HG03097 (cell line): ENCODE data around the gene KCNB1.

Source experiments
- ATAC-seq: cut with Tn5 transposase; IDR thresholded peaks from one replicate; pipeline ENCODE4 v1.9.1; 2021; ENCODE audit not compliant: unreplicated experiment, low FRiP score

Gene KCNB1

GRCh38 chr20:49361862-49362660, 120.4 kb downstream of the KCNB1 start:
- no peak for ATAC-seq

GRCh38 chr20:49360242-49360968, 122.1 kb downstream of the KCNB1 start:
- no peak for ATAC-seq

GRCh38 chr20:49356676-49357075, 125.8 kb downstream of the KCNB1 start:
- ATAC-seq: no peak

GRCh38 chr20:49354673-49355072, 127.8 kb downstream of the KCNB1 start:
- ATAC-seq: no peak

- ATAC-seq: no peak
Measured at GRCh38 chr20:49353348-49353747, 129.1 kb downstream of the KCNB1 start.

- no peak for ATAC-seq
Measured at GRCh38 chr20:49352751-49353150, 129.7 kb downstream of the KCNB1 start.

- ATAC-seq: no peak
Measured at GRCh38 chr20:49351775-49352174, 130.7 kb downstream of the KCNB1 start.

- ATAC-seq: no peak
Measured at GRCh38 chr20:49349694-49350252, 132.7 kb downstream of the KCNB1 start.

- no peak for ATAC-seq
Measured at GRCh38 chr20:49349078-49349477, 133.4 kb downstream of the KCNB1 start.

GRCh38 chr20:49348563-49348962, 133.9 kb downstream of the KCNB1 start:
- no peak for ATAC-seq

- no peak for ATAC-seq
Measured at GRCh38 chr20:49347156-49347555, 135.3 kb downstream of the KCNB1 start.

- ATAC-seq: no peak
Measured at GRCh38 chr20:49346682-49347081, 135.8 kb downstream of the KCNB1 start.

GRCh38 chr20:49345524-49345923, 136.9 kb downstream of the KCNB1 start:
- ATAC-seq: no peak

GRCh38 chr20:49344975-49345374, 137.5 kb downstream of the KCNB1 start:
- ATAC-seq: no peak

- no peak for ATAC-seq
Measured at GRCh38 chr20:49344140-49344539, 138.3 kb downstream of the KCNB1 start.

GRCh38 chr20:49343246-49343645, 139.2 kb downstream of the KCNB1 start:
- ATAC-seq: no peak

- ATAC-seq: no peak
Measured at GRCh38 chr20:49340161-49340966, 142.1 kb downstream of the KCNB1 start.

- ATAC-seq: no peak
Measured at GRCh38 chr20:49339123-49339522, 143.3 kb downstream of the KCNB1 start.

GRCh38 chr20:49338061-49338460, 144.4 kb downstream of the KCNB1 start:
- no peak for ATAC-seq

GRCh38 chr20:49337357-49337756, 145.1 kb downstream of the KCNB1 start:
- ATAC-seq: no peak

GRCh38 chr20:49336786-49337185, 145.7 kb downstream of the KCNB1 start:
- no peak for ATAC-seq
